Transverse colon (tissue), 4 donors: ENCODE measurements around the gene MAST4.

Experiments
- CTCF ChIP-seq, 5 experiments: fragments of 200-600 bp in 3 of 5; fragments of 450-650 bp in 2 of 5; sonication (generic) in 3 of 5; IDR thresholded peaks; 1 replicate in 2 of 5; 2 replicates in 3 of 5; pipeline ENCODE4 v1.5.1; 2016 to 2017; ENCODE audit warnings: antibody characterized with exemption in 5 of 5, inconsistent platforms in 3 of 5, mild to moderate bottlenecking in 2 of 5, moderate library complexity in 1 of 5
- POLR2A ChIP-seq: fragments of 450-650 bp; IDR thresholded peaks from one replicate; pipeline ENCODE4 v1.6.1; 2016; ENCODE audit warnings: antibody characterized with exemption, mild to moderate bottlenecking, moderate library complexity
- POLR2AphosphoS5 ChIP-seq, 3 donors: sonication (generic); formaldehyde crosslinking; IDR thresholded peaks; one replicate each; pipeline ENCODE4 v1.6.1; 2016; ENCODE audit warnings: antibody characterized with exemption in 3 of 3

GRCh38 chr5:66710557-66711088 is 114.4 kb downstream of the MAST4 start:
- TF ChIP-seq CTCF (IDR thresholded peaks at IDR 0.05) (no peak), POLR2A (no peak), POLR2AphosphoS5 (IDR thresholded peaks at IDR 0.05) (no peak)
